H9 (cell line): ENCODE results near the gene HSPA12A. TPM values are rescaled to one million over a fixed set of nuclear protein-coding genes. Genes with fewer than 3 reads are reported as not detected.

Experiments used
- DNase-seq: peaks from one replicate; pipeline ENCODE4 v3.0.0-alpha.2; 2017
- H2AFZ ChIP-seq: one replicate; pipeline ENCODE4 v1.6.1; 2013; ENCODE audit warnings: mild to moderate bottlenecking, low read length, control low read depth, moderate library complexity
- H2AK5ac ChIP-seq: 2 replicates; pipeline ENCODE4 v1.6.1; 2013; ENCODE audit warnings: low read length, control low read depth, mixed read lengths; ENCODE audit not compliant: insufficient read length
- H2BK120ac ChIP-seq: one replicate; pipeline ENCODE4 v1.6.1; 2013; ENCODE audit warnings: low read depth, mild to moderate bottlenecking, low read length, control low read depth, inconsistent platforms; ENCODE audit not compliant: poor library complexity, severe bottlenecking
- H2BK12ac ChIP-seq: 2 replicates; pipeline ENCODE4 v1.6.1; 2013; ENCODE audit warnings: low read length, control low read depth, mixed read lengths, low read depth; ENCODE audit not compliant: insufficient read length
- H2BK15ac ChIP-seq: 2 replicates; pipeline ENCODE4 v1.6.1; 2013; ENCODE audit warnings: low read depth, low read length, control low read depth
- H2BK20ac ChIP-seq: one replicate; pipeline ENCODE4 v1.6.1; 2013; ENCODE audit warnings: low read depth, mild to moderate bottlenecking, low read length, control low read depth, inconsistent platforms; ENCODE audit not compliant: poor library complexity, severe bottlenecking
- H2BK5ac ChIP-seq: 2 replicates; pipeline ENCODE4 v1.6.1; 2013; ENCODE audit warnings: low read length, control low read depth, mixed read lengths; ENCODE audit not compliant: insufficient read length
- H3K14ac ChIP-seq: 2 replicates; pipeline ENCODE4 v1.6.1; 2013; ENCODE audit warnings: low read length, control low read depth; ENCODE audit not compliant: insufficient read depth
- H3K18ac ChIP-seq: 2 replicates; pipeline ENCODE4 v1.6.1; 2013; ENCODE audit warnings: low read depth, mild to moderate bottlenecking, mixed read lengths, low read length, control low read depth; ENCODE audit not compliant: insufficient read length
- H3K23ac ChIP-seq: 2 replicates; pipeline ENCODE4 v1.6.1; 2013; ENCODE audit warnings: low read length, control low read depth, mixed read lengths, low read depth; ENCODE audit not compliant: insufficient read length
- H3K23me2 ChIP-seq: 2 replicates; pipeline ENCODE4 v1.6.1; 2013; ENCODE audit warnings: low read depth, mild to moderate bottlenecking, mixed read lengths, low read length, control low read depth; ENCODE audit not compliant: insufficient read length, poor library complexity, severe bottlenecking
- H3K27ac ChIP-seq: 2 replicates; pipeline ENCODE4 v1.5.1; 2013; ENCODE audit warnings: low read length, control low read depth, mixed read lengths, low read depth; ENCODE audit not compliant: insufficient read length
- H3K27me3 ChIP-seq: 2 replicates; pipeline ENCODE4 v1.6.1; 2013; ENCODE audit warnings: low read length, control low read depth, inconsistent platforms; ENCODE audit not compliant: insufficient read depth
- H3K4ac ChIP-seq: 2 replicates; pipeline ENCODE4 v1.6.1; 2013; ENCODE audit warnings: low read depth, mild to moderate bottlenecking, control low read depth, inconsistent platforms, low read length, moderate library complexity
- H3K4me1 ChIP-seq: 2 replicates; pipeline ENCODE4 v1.6.1; 2013; ENCODE audit warnings: low read length, control low read depth, inconsistent platforms; ENCODE audit not compliant: insufficient read depth
- H3K4me2 ChIP-seq: 2 replicates; pipeline ENCODE4 v1.6.1; 2013; ENCODE audit warnings: low read length, control low read depth, mixed read lengths; ENCODE audit not compliant: insufficient read length, insufficient read depth
- H3K56ac ChIP-seq: 2 replicates; pipeline ENCODE4 v1.6.1; 2013; ENCODE audit warnings: low read depth, mild to moderate bottlenecking, mixed read lengths, low read length, control low read depth; ENCODE audit not compliant: insufficient read length
- H3K79me1 ChIP-seq: 2 replicates; pipeline ENCODE4 v1.6.1; 2013; ENCODE audit warnings: low read depth, mild to moderate bottlenecking, moderate library complexity, low read length, control low read depth, inconsistent platforms; ENCODE audit not compliant: insufficient read depth, poor library complexity, severe bottlenecking
- H3K79me2 ChIP-seq: 2 replicates; pipeline ENCODE4 v1.6.1; 2013; ENCODE audit warnings: low read length, control low read depth, inconsistent platforms; ENCODE audit not compliant: insufficient read depth
- H3K9ac ChIP-seq: 2 replicates; pipeline ENCODE4 v1.6.1; 2013; ENCODE audit warnings: low read length, control low read depth, mixed read lengths; ENCODE audit not compliant: insufficient read length; ENCODE audit errors: extremely low read depth
- H3K9me3 ChIP-seq: one replicate; pipeline ENCODE4 v1.6.1; 2013; ENCODE audit warnings: low read depth, low read length, inconsistent platforms; ENCODE audit not compliant: control insufficient read depth
- H3T11ph ChIP-seq: one replicate; pipeline ENCODE4 v1.6.1; 2013; ENCODE audit warnings: mild to moderate bottlenecking, low read length, control low read depth, inconsistent platforms
- H4K20me1 ChIP-seq: one replicate; pipeline ENCODE4 v1.6.1; 2013; ENCODE audit not compliant: control insufficient read depth, insufficient read length, insufficient read depth
- H4K5ac ChIP-seq: 2 replicates; pipeline ENCODE4 v1.6.1; 2013; ENCODE audit warnings: low read depth, mild to moderate bottlenecking, mixed read lengths, low read length, control low read depth; ENCODE audit not compliant: insufficient read length
- H4K8ac ChIP-seq: replicated peaks from 2 replicates; pipeline ENCODE4 v1.6.1; 2013; ENCODE audit warnings: low read length, control low read depth, mixed read lengths, low read depth; ENCODE audit not compliant: insufficient read length
- H4K91ac ChIP-seq: 2 replicates; pipeline ENCODE4 v1.6.1; 2013; ENCODE audit warnings: low read depth, mild to moderate bottlenecking, moderate library complexity, mixed read lengths, low read length, control low read depth; ENCODE audit not compliant: insufficient read length
- H3K27ac Mint-ChIP-seq, 3 experiments: 2 replicates in 2 of 3; 3 replicates in 1 of 3; pipeline ENCODE4 v1.8.0; 2020 to 2021; ENCODE audit warnings: mixed read lengths in 3 of 3, mild to moderate bottlenecking in 1 of 3, moderate library complexity in 1 of 3
- H3K27me3 Mint-ChIP-seq: 2 replicates; pipeline ENCODE4 v1.8.0; 2021; ENCODE audit warnings: low read depth, mild to moderate bottlenecking, moderate library complexity, mixed read lengths
- H3K36me3 Mint-ChIP-seq, 3 experiments: 2 replicates in 2 of 3; 3 replicates in 1 of 3; pipeline ENCODE4 v1.8.0; 2020 to 2021; ENCODE audit warnings: low read depth in 3 of 3, mixed read lengths in 3 of 3; ENCODE audit not compliant: insufficient read depth in 1 of 3
- H3K4me1 Mint-ChIP-seq, 2 experiments: 2 replicates each; pipeline ENCODE4 v1.8.0; 2020; ENCODE audit warnings: mixed read lengths in 2 of 2
- H3K4me3 Mint-ChIP-seq, 2 experiments: 2 replicates in 1 of 2; 3 replicates in 1 of 2; pipeline ENCODE4 v1.8.0; 2020 to 2021; ENCODE audit warnings: mild to moderate bottlenecking in 2 of 2, mixed read lengths in 2 of 2, moderate library complexity in 1 of 2
- H3K9me3 Mint-ChIP-seq, 2 experiments: 2 replicates in 1 of 2; 3 replicates in 1 of 2; pipeline ENCODE4 v1.8.0; 2020; ENCODE audit warnings: mild to moderate bottlenecking in 2 of 2, mixed read lengths in 2 of 2, moderate library complexity in 1 of 2
- WGBS: extraction: QIAGEN DNeasy Blood & Tissue Kit; methylation state at CpG from one replicate; pipeline ENCODE4 v1.1.7; 2013; ENCODE audit warnings: missing lambda C conversion rate, low lambda C conversion rate, mixed read lengths; ENCODE audit not compliant: insufficient read length; ENCODE audit errors: extremely low coverage; 5-methylcytosine and 5-hydroxymethylcytosine counted together
- total RNA-seq: library from RNA; stranded (reverse); gene quantifications from 2 replicates; pipeline ENCODE4 v1.2.1, GENCODE V29; 2021
- TF ChIP-seq, protein P1 (sequence below): fragments of 200-600 bp; sonication (generic); conservative IDR thresholded peaks from 3 replicates; pipeline ENCODE4 v1.8.0; 2021; ENCODE audit warnings: antibody characterized with exemption, mild to moderate bottlenecking

Gene HSPA12A
- total RNA-seq, 1 experiment from 2014 or later: 3.2 TPM

DNA sequence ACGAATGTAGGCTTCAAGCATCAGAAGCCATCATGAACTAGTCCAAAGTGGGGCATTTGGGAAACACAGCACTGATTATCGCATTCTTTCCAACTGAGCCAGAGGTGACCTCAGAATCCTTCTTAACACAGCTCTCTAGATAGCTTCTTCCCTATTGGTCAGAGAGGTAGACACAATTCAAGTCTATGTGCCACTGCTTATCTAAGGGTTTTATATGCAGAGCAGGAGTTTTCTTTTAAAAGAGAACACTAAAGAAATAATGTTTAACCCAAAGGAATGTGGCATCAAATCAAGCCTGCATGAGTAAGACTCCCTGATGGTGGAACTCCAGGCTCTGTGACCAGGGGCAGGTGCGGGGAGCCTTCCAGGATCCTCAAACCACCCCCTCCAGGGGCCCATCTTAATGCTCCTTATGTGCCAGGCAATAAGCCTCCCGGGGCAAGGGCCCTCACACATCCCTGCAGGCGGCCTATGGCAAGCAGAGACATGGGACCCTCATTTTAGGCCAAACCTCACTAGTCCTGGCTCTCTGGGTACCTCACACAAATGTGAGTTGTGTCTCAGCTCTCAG, 13.8 kb downstream of the HSPA12A start:
- no CpG with 5 or more reads among the region's 5 CpGs for WGBS
- Mint-ChIP-seq H3K4me1 (peaks cover 0 to 4% of the 10 kb centered on the region in 2 experiments; a peak in 1 of 4 replicates), H3K27me3 (peaks cover 2% of the 10 kb centered on the region; the same call in 1 of the 2 replicates), H3K4me3 (no peak overlapping the region), H3K9me3 (no peaks in the 10 kb centered on the region), H3K27ac (no peak overlapping the region), H3K36me3 (no peaks in the 10 kb centered on the region)
- Histone ChIP-seq H2BK15ac (no peak overlapping the region), H3K27me3 (no peaks in the 10 kb centered on the region), H3K27ac (no peak overlapping the region), H3K56ac (no peak overlapping the region), H4K5ac (no peak overlapping the region), H2BK20ac (no peak overlapping the region), H3K79me2 (no peaks in the 10 kb centered on the region), H3K79me1 (no peaks in the 10 kb centered on the region), H3K23me2 (no peaks in the 10 kb centered on the region), H3K14ac (no peak overlapping the region), H3K4me1 (no peaks in the 10 kb centered on the region; the same call in 1 of the 2 replicates), H2BK12ac (no peak overlapping the region), H4K8ac (no peak overlapping the region), H3K23ac (no peak overlapping the region), H3K9ac (no peak overlapping the region), H4K20me1 (no peaks in the 10 kb centered on the region), H2AFZ (no peak overlapping the region), H2BK120ac (no peak overlapping the region), H3K18ac (no peak overlapping the region), H3T11ph (no peak overlapping the region), H3K9me3 (no peaks in the 10 kb centered on the region), H2AK5ac (no peak overlapping the region), H3K4ac (no peak overlapping the region), H4K91ac (no peak overlapping the region), H2BK5ac (no peak overlapping the region), H3K4me2 (no peak overlapping the region)
- DNase-seq: no peak
- TF ChIP-seq, protein P1, sequence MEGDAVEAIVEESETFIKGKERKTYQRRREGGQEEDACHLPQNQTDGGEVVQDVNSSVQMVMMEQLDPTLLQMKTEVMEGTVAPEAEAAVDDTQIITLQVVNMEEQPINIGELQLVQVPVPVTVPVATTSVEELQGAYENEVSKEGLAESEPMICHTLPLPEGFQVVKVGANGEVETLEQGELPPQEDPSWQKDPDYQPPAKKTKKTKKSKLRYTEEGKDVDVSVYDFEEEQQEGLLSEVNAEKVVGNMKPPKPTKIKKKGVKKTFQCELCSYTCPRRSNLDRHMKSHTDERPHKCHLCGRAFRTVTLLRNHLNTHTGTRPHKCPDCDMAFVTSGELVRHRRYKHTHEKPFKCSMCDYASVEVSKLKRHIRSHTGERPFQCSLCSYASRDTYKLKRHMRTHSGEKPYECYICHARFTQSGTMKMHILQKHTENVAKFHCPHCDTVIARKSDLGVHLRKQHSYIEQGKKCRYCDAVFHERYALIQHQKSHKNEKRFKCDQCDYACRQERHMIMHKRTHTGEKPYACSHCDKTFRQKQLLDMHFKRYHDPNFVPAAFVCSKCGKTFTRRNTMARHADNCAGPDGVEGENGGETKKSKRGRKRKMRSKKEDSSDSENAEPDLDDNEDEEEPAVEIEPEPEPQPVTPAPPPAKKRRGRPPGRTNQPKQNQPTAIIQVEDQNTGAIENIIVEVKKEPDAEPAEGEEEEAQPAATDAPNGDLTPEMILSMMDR: no peak
